ENCODE results near the gene USP17L24. TPM values are rescaled to one million over a fixed set of nuclear protein-coding genes. Genes with fewer than 3 reads are reported as not detected.
"Not testable (repeated sequence)": the region's sequence is repeated elsewhere in the genome, so short reads cannot be mapped to it uniquely, and the experiment has no call there.

USP17L24 gene
- not detected for total RNA-seq
- long read RNA-seq, result 0 reads

- intact Hi-C loops (cut with DNase I); ATAC-seq; DNase-seq (ENCODE audit: missing footprints): not testable (repeated sequence)
Measured at GRCh38 chr4:9324865-9325264, at the start of gene USP17L24. Gene USP17L24 (plus strand): TSS chr4:9325165. CDS start chr4:9325165, 0 bp downstream.

- intact Hi-C loops (cut with DNase I); DNase-seq (ENCODE audit: missing footprints); ATAC-seq: not testable (repeated sequence)
Measured at GRCh38 chr4:9324191-9324590, 774 bp upstream of the USP17L24 start.

- ATAC-seq; DNase-seq (ENCODE audit: missing footprints); intact Hi-C loops (cut with DNase I): not testable (repeated sequence)
Measured at GRCh38 chr4:9329611-9330010, 4.6 kb downstream of the USP17L24 start, which contains the start of gene USP17L25. Gene USP17L25 (plus strand): TSS chr4:9329911. CDS start chr4:9329911, 0 bp downstream.

GRCh38 chr4:9334358-9334757 is 9.4 kb downstream of the USP17L24 start, which contains the start of gene USP17L26:
Gene USP17L26 (plus strand): TSS chr4:9334658. CDS start chr4:9334658, 0 bp downstream.
- intact Hi-C loops (cut with DNase I); ATAC-seq; DNase-seq (ENCODE audit: missing footprints): not testable (repeated sequence)

GRCh38 chr4:9339103-9339502 is 14.1 kb downstream of the USP17L24 start, which contains the start of gene USP17L5:
Gene USP17L5 (plus strand): TSS chr4:9339403. CDS start chr4:9339403, 0 bp downstream.
- DNase-seq (ENCODE audit: missing footprints); ATAC-seq; intact Hi-C loops (cut with DNase I): not testable (repeated sequence)

- ATAC-seq; intact Hi-C loops (cut with DNase I); DNase-seq (ENCODE audit: missing footprints): not testable (repeated sequence)
Measured at GRCh38 chr4:9343848-9344247, 18.9 kb downstream of the USP17L24 start, which contains the start of gene USP17L27. Gene USP17L27 (plus strand): TSS chr4:9344148. CDS start chr4:9344148, 0 bp downstream.

GRCh38 chr4:9348593-9348992 is 23.6 kb downstream of the USP17L24 start, which contains the start of gene USP17L28:
Gene USP17L28 (plus strand): TSS chr4:9348893. CDS start chr4:9348893, 0 bp downstream.
- intact Hi-C loops (cut with DNase I); ATAC-seq; DNase-seq (ENCODE audit: missing footprints): not testable (repeated sequence)

GRCh38 chr4:9350866-9351265 is 25.9 kb downstream of the USP17L24 start:
- ATAC-seq; intact Hi-C loops (cut with DNase I); DNase-seq (ENCODE audit: missing footprints): not testable (repeated sequence)

- intact Hi-C loops (cut with DNase I); ATAC-seq; DNase-seq (ENCODE audit: missing footprints): not testable (repeated sequence)
Measured at GRCh38 chr4:9353338-9353737, 28.4 kb downstream of the USP17L24 start, which contains the start of gene USP17L29. Gene USP17L29 (plus strand): TSS chr4:9353638. CDS start chr4:9353638, 0 bp downstream.

GRCh38 chr4:9362829-9363228 is 37.9 kb downstream of the USP17L24 start, which contains the start of gene USP17L30:
Gene USP17L30 (plus strand): TSS chr4:9363129. CDS start chr4:9363129, 0 bp downstream.
- intact Hi-C loops (cut with DNase I), result not testable (repeated sequence)

More at GRCh38 chr4:9362829-9363228, 37.9 kb downstream of the USP17L24 start, which contains the start of gene USP17L30:
- DNase-seq (ENCODE audit: missing footprints); ATAC-seq: not testable (repeated sequence)

Other genes with a start within 250 kb of the USP17L24 start
- not detected for gene FAM90A26, start 154.8 kb upstream of the USP17L24 start, total RNA-seq
- gene USP17L10, start 114.5 kb upstream of the USP17L24 start, total RNA-seq, result not detected
- gene USP17L11, start 109.8 kb upstream of the USP17L24 start, total RNA-seq, result not detected
- not detected for gene USP17L12, start 105.0 kb upstream of the USP17L24 start, total RNA-seq
- not detected for gene USP17L13, start 100.3 kb upstream of the USP17L24 start, total RNA-seq
- gene USP17L15, start 90.8 kb upstream of the USP17L24 start, total RNA-seq, result not detected
- not detected for gene USP17L17, start 81.3 kb upstream of the USP17L24 start, total RNA-seq
- gene USP17L18, start 76.5 kb upstream of the USP17L24 start, total RNA-seq, result not detected
- gene USP17L19, start 71.8 kb upstream of the USP17L24 start, total RNA-seq, result not detected
- gene USP17L20, start 67.0 kb upstream of the USP17L24 start, total RNA-seq, result not detected
- gene USP17L21, start 62.3 kb upstream of the USP17L24 start, total RNA-seq, result not detected
- not detected for gene USP17L22, start 57.5 kb upstream of the USP17L24 start, total RNA-seq
- gene USP17L25, start 4.7 kb downstream of the USP17L24 start, total RNA-seq, result not detected
- gene USP17L26, start 9.5 kb downstream of the USP17L24 start, total RNA-seq, result not detected
- not detected for gene USP17L5, start 14.2 kb downstream of the USP17L24 start, total RNA-seq
- not detected for gene USP17L27, start 19.0 kb downstream of the USP17L24 start, total RNA-seq
- not detected for gene USP17L28, start 23.7 kb downstream of the USP17L24 start, total RNA-seq
- gene USP17L29, start 28.5 kb downstream of the USP17L24 start, total RNA-seq, result not detected
- gene USP17L30, start 38.0 kb downstream of the USP17L24 start, total RNA-seq, result not detected
- not detected for gene DEFB131A, start 119.2 kb downstream of the USP17L24 start, total RNA-seq